K562 (cell line): ENCODE data around the gene PRSS22. TPM values are rescaled to one million over a fixed set of nuclear protein-coding genes. Genes with fewer than 3 reads are reported as not detected.

Source experiments
- CBX8 ChIP-seq: fragments of 200-600 bp; sonication (generic); IDR thresholded peaks from 2 replicates; pipeline ENCODE4 v1.6.1; 2012; ENCODE audit warnings: borderline replicate concordance, mixed run types, low read depth, mild to moderate bottlenecking, moderate library complexity, mixed read lengths, low read length, control low read depth, inconsistent platforms; ENCODE audit not compliant: poor library complexity, severe bottlenecking; ENCODE audit errors: extremely low read depth
- CREB3L1 ChIP-seq: fragments of 450-650 bp; IDR thresholded peaks from 2 replicates; pipeline ENCODE4 v1.6.1; 2014; ENCODE audit warnings: low read depth, mild to moderate bottlenecking, moderate library complexity, borderline replicate concordance
- CSDE1 ChIP-seq, 2 experiments: fragments of 450-650 bp; IDR thresholded peaks; 2 replicates each; pipeline ENCODE4 v1.6.1; 2016; ENCODE audit warnings: mild to moderate bottlenecking in 1 of 2
- ETS2 ChIP-seq: IDR thresholded peaks from 2 replicates; pipeline ENCODE4 v1.6.1; 2016; ENCODE audit warnings: borderline replicate concordance, missing genetic modification characterization, mild to moderate bottlenecking, moderate library complexity, missing compliant biosample characterization; ENCODE audit not compliant: poor library complexity, severe bottlenecking
- FOXP4 ChIP-seq: sonication (generic); formaldehyde crosslinking; IDR thresholded peaks from 2 replicates; pipeline ENCODE4 v1.8.0; 2022; ENCODE audit warnings: mild to moderate bottlenecking, missing genetic modification reagents, borderline replicate concordance
- HMGN3 ChIP-seq: IDR thresholded peaks from 2 replicates; pipeline ENCODE4 v1.6.1; 2011; ENCODE audit warnings: borderline replicate concordance, low read depth, mild to moderate bottlenecking, mixed read lengths, low read length; ENCODE audit not compliant: insufficient read length; ENCODE audit errors: extremely low read depth
- KHSRP ChIP-seq: fragments of 450-650 bp; IDR thresholded peaks from 2 replicates; pipeline ENCODE4 v1.6.1; 2017
- MAFG ChIP-seq: fragments of 450-650 bp; conservative IDR thresholded peaks from 2 replicates; pipeline ENCODE4 v1.6.1; 2016; ENCODE audit warnings: missing genetic modification characterization, missing compliant biosample characterization
- NBN ChIP-seq: fragments of 450-650 bp; IDR thresholded peaks from 2 replicates; pipeline ENCODE4 v1.6.1; 2016; ENCODE audit warnings: low read depth, mild to moderate bottlenecking
- NCOA6 ChIP-seq: fragments of 450-650 bp; IDR thresholded peaks from 2 replicates; pipeline ENCODE4 v1.6.1; 2017; ENCODE audit warnings: mild to moderate bottlenecking
- RBM17 ChIP-seq: fragments of 200-400 bp; formaldehyde crosslinking; IDR thresholded peaks from 2 replicates; pipeline ENCODE4 v1.6.1; 2017; ENCODE audit warnings: low read depth, mild to moderate bottlenecking, low read length, borderline replicate concordance
- RFX7 ChIP-seq: fragments of 250-450 bp; sonication (Bioruptor Pico); IDR thresholded peaks from 2 replicates; pipeline ENCODE4 v1.5.1; 2021; ENCODE audit warnings: mild to moderate bottlenecking
- SAFB ChIP-seq: fragments of 200-400 bp; formaldehyde crosslinking; IDR thresholded peaks from 2 replicates; pipeline ENCODE4 v1.6.1; 2017; ENCODE audit warnings: low read depth, low read length, borderline replicate concordance
- SAP30 ChIP-seq: fragments of 200-600 bp; sonication (generic); IDR thresholded peaks from 2 replicates; pipeline ENCODE4 v1.6.1; 2012; ENCODE audit warnings: borderline replicate concordance, low read depth, mild to moderate bottlenecking, moderate library complexity, low read length, control low read depth, inconsistent platforms; ENCODE audit not compliant: insufficient read depth, poor library complexity, severe bottlenecking
- SMARCB1 ChIP-seq: IDR thresholded peaks from 2 replicates; pipeline ENCODE4 v1.6.1; 2011; ENCODE audit warnings: improper control_type of control experiment, low read depth; ENCODE audit not compliant: insufficient read length
- SP2 ChIP-seq: IDR thresholded peaks from 2 replicates; pipeline ENCODE4 v1.6.1; 2011; ENCODE audit warnings: mild to moderate bottlenecking, low read depth, low read length, moderate library complexity; ENCODE audit not compliant: poor library complexity, severe bottlenecking; ENCODE audit errors: extremely low read depth
- TAF7 ChIP-seq: fragments of 450-650 bp; IDR thresholded peaks from 2 replicates; pipeline ENCODE4 v1.6.1; 2016; ENCODE audit warnings: missing genetic modification characterization, missing compliant biosample characterization
- TAL1 ChIP-seq: fragments of 450-650 bp; IDR thresholded peaks from 2 replicates; pipeline ENCODE4 v1.6.1; 2016; ENCODE audit warnings: mild to moderate bottlenecking
- XRCC4 ChIP-seq: IDR thresholded peaks from one replicate; pipeline ENCODE4 v1.6.1; 2011; ENCODE audit not compliant: insufficient read depth, insufficient read length; ENCODE audit errors: extremely low read depth
- ZNF253 ChIP-seq: fragments of 250-450 bp; sonication (Bioruptor Pico); conservative IDR thresholded peaks from 2 replicates; pipeline ENCODE4 v1.6.1; 2021; ENCODE audit warnings: mild to moderate bottlenecking
- ZNF3 ChIP-seq: fragments of 250-450 bp; sonication (Bioruptor Pico); IDR thresholded peaks from 2 replicates; pipeline ENCODE4 v1.5.0; 2021; ENCODE audit warnings: mild to moderate bottlenecking, moderate library complexity
- ZNF408 ChIP-seq: fragments of 250-450 bp; sonication (Bioruptor Pico); IDR thresholded peaks from 2 replicates; pipeline ENCODE4 v1.4.0; 2020; ENCODE audit warnings: low read depth, mild to moderate bottlenecking, moderate library complexity
- polyA plus RNA-seq, 8 experiments: library from polyadenylated mRNA; depleted of rRNA in 4 of 8; stranded (reverse) in 5 of 8; unstranded in 3 of 8; fragments of >200 nt; fragmentation: Nextera tagmentation in 2 of 8; fragmentation: Illumina TruSeq in 1 of 8; extraction: Ambion mirVana in 2 of 8; extraction: Trizol in 1 of 8; gene quantifications; 2 replicates each; pipeline versions ENCODE4 v1.2.1 to v1.2.3, GENCODE V29; 2011 to 2014; ENCODE audit warnings: inconsistent platforms in 1 of 8, missing spikeins in 1 of 8
- total RNA-seq, 7 experiments: library from RNA; depleted of rRNA in 6 of 7; stranded (reverse); fragments of >200 nt in 6 of 7; fragmentation: Illumina TruSeq in 2 of 7; extraction: Trizol in 2 of 7; gene quantifications; 2 replicates each; pipeline versions ENCODE4 v1.2.1 to v1.2.3, GENCODE V29; 2011 to 2021; ENCODE audit warnings: low replicate concordance in 1 of 7
- TF ChIP-seq, protein P1 (sequence below): sonication (generic); formaldehyde crosslinking; IDR thresholded peaks from 2 replicates; pipeline ENCODE4 v1.8.1; 2022; ENCODE audit warnings: missing genetic modification reagents

PRSS22 gene
- total and polyA plus RNA-seq, 9 of the 15 experiments (the other 6 are each of a cell fraction or from before 2014, with no cell fraction given): 0.13 to 0.42 TPM; not detected in 7

DNA sequence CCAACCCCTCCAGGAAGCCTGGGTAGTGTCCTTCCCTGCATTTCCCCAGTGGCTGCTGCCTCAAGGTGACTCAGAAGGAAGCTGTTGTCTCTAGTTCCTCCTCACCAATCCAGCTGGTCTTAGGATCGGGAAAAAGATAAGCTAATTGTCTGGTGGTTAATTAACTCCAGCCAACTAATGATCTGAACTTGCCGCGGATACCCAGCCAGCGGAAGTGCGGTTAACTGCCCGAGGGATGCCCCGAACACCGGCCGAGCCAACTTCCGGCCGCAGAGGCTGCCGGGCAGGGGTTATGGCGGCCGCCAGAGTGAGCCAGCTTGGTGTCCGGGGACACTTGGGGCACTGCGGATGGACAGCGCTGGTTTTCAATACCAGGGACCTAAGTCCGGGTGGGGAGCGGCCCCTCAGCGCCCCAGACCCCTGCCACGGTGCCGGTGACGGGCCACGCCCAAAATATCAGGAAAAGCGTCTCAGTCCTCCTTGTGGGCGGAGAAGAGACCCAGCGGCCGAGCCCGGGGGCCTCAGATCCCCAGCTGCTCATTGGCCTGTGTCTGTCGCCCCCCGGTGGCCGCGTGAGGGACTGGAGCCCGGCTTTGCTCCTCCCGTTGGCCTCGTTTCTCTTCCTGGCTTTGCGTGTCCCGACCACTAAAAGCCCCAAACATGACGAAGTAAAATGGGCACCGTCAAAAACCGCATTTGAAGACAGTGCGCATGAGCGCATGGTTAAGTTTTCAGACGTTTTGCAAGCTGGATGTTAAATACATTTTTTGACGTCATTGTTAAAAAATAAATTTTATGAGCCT, 10.2 kb upstream of the PRSS22 start (continued):
- TF ChIP-seq RFX7 (CRISPR knock-in tag): no peak
- peak; percentile 91 for TF ChIP-seq TAF7 (tag)
- TF ChIP-seq, protein P1, sequence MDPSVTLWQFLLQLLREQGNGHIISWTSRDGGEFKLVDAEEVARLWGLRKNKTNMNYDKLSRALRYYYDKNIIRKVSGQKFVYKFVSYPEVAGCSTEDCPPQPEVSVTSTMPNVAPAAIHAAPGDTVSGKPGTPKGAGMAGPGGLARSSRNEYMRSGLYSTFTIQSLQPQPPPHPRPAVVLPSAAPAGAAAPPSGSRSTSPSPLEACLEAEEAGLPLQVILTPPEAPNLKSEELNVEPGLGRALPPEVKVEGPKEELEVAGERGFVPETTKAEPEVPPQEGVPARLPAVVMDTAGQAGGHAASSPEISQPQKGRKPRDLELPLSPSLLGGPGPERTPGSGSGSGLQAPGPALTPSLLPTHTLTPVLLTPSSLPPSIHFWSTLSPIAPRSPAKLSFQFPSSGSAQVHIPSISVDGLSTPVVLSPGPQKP (CRISPR knock-in tag): no peak
- TF ChIP-seq CREB3L1: peak; percentile 67; the same call in 1 of the 2 replicates
- no peak for TF ChIP-seq NCOA6
- TF ChIP-seq XRCC4: no peak
- no peak for TF ChIP-seq KHSRP
- no peak for TF ChIP-seq HMGN3
- no peak for TF ChIP-seq SMARCB1
- TF ChIP-seq SAFB: no peak
- TF ChIP-seq TAL1: no peak
- TF ChIP-seq CSDE1 (IDR thresholded peaks at IDR 0.05): no peak
- TF ChIP-seq ETS2: no peak
- TF ChIP-seq SP2: no peak
- no peak; the same call in 1 of the 2 replicates for TF ChIP-seq FOXP4 (CRISPR knock-in tag)
- no peak for TF ChIP-seq RBM17
- TF ChIP-seq CBX8: no peak
- peak; percentile 58 for TF ChIP-seq SAP30
- peak; percentile 61; the same call in 1 of the 2 replicates for TF ChIP-seq NBN
- TF ChIP-seq MAFG (tag): no peak
- TF ChIP-seq ZNF408 (CRISPR knock-in tag): no peak
- no peak for TF ChIP-seq ZNF3 (CRISPR knock-in tag)
- TF ChIP-seq ZNF253: no peak
